Activated CD4-positive, CD25-positive, alpha-beta regulatory T cell treated with anti-CD3 and anti-CD28 coated beads, Interleukin-2, amount 50 U/mL, for 72 hours (primary cell): ENCODE measurements around the gene LRRC37B.
"Not testable (repeated sequence)": the region's sequence is repeated elsewhere in the genome, so short reads cannot be mapped to it uniquely, and the experiment has no call there.

ENCODE experiments used
- DNase-seq: peaks from one replicate; pipeline ENCODE4 v3.0.0; 2021

Gene LRRC37B

GRCh38 chr17:32100323-32100722 lies 93.1 kb downstream of the LRRC37B start:
- DNase-seq = not testable (repeated sequence)

GRCh38 chr17:32100971-32101631 lies 93.9 kb downstream of the LRRC37B start:
- DNase-seq = no peak

GRCh38 chr17:32102172-32102571 lies 95.0 kb downstream of the LRRC37B start:
- no peak for DNase-seq

GRCh38 chr17:32102646-32103186 lies 95.5 kb downstream of the LRRC37B start:
- no peak for DNase-seq
